SK-N-MC (cell line): ENCODE results near the gene RGS13.

ENCODE experiments used
- EZH2 ChIP-seq: fragments of 200-600 bp; sonication (generic); IDR thresholded peaks from one replicate; pipeline ENCODE4 v1.6.1; 2017; ENCODE audit warnings: antibody characterized with exemption
- FOXP2 ChIP-seq: optimal IDR thresholded peaks from 2 replicates; pipeline ENCODE3; 2011; ENCODE audit warnings: mild to moderate bottlenecking, moderate library complexity; ENCODE audit not compliant: insufficient read depth; ENCODE audit errors: extremely low read length, control extremely low read depth
- POLR2AphosphoS5 ChIP-seq: IDR thresholded peaks from 2 replicates; pipeline ENCODE4 v1.6.1; 2012; ENCODE audit warnings: mild to moderate bottlenecking, low read depth, low read length, borderline replicate concordance

GRCh38 chr1:192709544-192709943 is 73.6 kb downstream of the RGS13 start:
- no peak for TF ChIP-seq POLR2AphosphoS5
- TF ChIP-seq EZH2: no peak
- TF ChIP-seq FOXP2: no peak
